Chondrocyte (in vitro differentiated cells): ENCODE data around the gene TRIM26. TPM values are rescaled to one million over a fixed set of nuclear protein-coding genes. Genes with fewer than 3 reads are reported as not detected.

ENCODE experiments used
- DNase-seq: peaks from one replicate; pipeline ENCODE4 v3.0.0; 2021; ENCODE audit warnings: mixed read lengths, low spot score
- H3K27ac Mint-ChIP-seq: one replicate; pipeline ENCODE4 v1.8.0; 2021; ENCODE audit warnings: mild to moderate bottlenecking, moderate library complexity, mixed read lengths; ENCODE audit not compliant: unreplicated experiment
- H3K27me3 Mint-ChIP-seq: 2 replicates; pipeline ENCODE4 v1.8.0; 2021; ENCODE audit warnings: low read depth, mixed read lengths
- H3K36me3 Mint-ChIP-seq: 2 replicates; pipeline ENCODE4 v1.8.0; 2021; ENCODE audit warnings: low read depth, mixed read lengths
- H3K4me1 Mint-ChIP-seq: 2 replicates; pipeline ENCODE4 v1.8.0; 2021; ENCODE audit warnings: low read depth, mild to moderate bottlenecking, mixed read lengths
- H3K4me3 Mint-ChIP-seq: one replicate; pipeline ENCODE4 v1.8.0; 2021; ENCODE audit warnings: mild to moderate bottlenecking, moderate library complexity, mixed read lengths; ENCODE audit not compliant: unreplicated experiment
- H3K9me3 Mint-ChIP-seq: 2 replicates; pipeline ENCODE4 v1.8.0; 2021; ENCODE audit warnings: low read depth, mixed read lengths
- total RNA-seq: library from RNA; stranded (reverse); gene quantifications from 3 replicates; pipeline ENCODE4 v1.2.1, GENCODE V29; 2021
- TF ChIP-seq, protein P1 (sequence below): fragments of 200-600 bp; sonication (generic); IDR thresholded peaks from 2 replicates; pipeline ENCODE4 v1.5.0; 2021; ENCODE audit warnings: antibody characterized with exemption, mild to moderate bottlenecking, moderate library complexity

TRIM26 gene
- total RNA-seq, 1 donor from 2014 or later = 37.6 TPM

DNA sequence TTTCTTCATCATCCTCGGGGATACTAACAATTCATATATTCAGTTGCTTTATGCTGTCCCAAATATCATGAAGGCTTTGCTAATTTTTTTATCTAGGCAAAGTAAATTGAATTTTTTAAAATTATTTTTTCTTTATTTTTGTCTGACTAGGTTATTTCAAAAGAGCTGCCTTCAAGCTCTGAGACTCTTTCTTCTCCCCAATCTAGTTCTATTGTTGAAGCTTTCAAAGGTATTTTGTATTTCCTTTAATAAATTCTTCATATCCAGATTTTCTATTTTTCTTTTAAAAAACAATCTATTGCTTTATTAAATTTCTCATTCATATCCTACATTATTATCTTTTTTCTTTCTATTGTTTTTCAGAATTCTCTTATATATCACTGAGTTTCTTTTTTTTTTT, 33.1 kb downstream of the TRIM26 start:
- Mint-ChIP-seq H3K36me3 (peaks cover 22% of the 10 kb centered on the region), H3K4me1 (no peaks in the 10 kb centered on the region), H3K9me3 (peaks cover 28% of the 10 kb centered on the region), H3K4me3 (no peak overlapping the region), H3K27ac (no peak overlapping the region), H3K27me3 (peaks cover 38% of the 10 kb centered on the region)
- TF ChIP-seq, protein P1, sequence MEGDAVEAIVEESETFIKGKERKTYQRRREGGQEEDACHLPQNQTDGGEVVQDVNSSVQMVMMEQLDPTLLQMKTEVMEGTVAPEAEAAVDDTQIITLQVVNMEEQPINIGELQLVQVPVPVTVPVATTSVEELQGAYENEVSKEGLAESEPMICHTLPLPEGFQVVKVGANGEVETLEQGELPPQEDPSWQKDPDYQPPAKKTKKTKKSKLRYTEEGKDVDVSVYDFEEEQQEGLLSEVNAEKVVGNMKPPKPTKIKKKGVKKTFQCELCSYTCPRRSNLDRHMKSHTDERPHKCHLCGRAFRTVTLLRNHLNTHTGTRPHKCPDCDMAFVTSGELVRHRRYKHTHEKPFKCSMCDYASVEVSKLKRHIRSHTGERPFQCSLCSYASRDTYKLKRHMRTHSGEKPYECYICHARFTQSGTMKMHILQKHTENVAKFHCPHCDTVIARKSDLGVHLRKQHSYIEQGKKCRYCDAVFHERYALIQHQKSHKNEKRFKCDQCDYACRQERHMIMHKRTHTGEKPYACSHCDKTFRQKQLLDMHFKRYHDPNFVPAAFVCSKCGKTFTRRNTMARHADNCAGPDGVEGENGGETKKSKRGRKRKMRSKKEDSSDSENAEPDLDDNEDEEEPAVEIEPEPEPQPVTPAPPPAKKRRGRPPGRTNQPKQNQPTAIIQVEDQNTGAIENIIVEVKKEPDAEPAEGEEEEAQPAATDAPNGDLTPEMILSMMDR = no peak
- no peak for DNase-seq

DNA sequence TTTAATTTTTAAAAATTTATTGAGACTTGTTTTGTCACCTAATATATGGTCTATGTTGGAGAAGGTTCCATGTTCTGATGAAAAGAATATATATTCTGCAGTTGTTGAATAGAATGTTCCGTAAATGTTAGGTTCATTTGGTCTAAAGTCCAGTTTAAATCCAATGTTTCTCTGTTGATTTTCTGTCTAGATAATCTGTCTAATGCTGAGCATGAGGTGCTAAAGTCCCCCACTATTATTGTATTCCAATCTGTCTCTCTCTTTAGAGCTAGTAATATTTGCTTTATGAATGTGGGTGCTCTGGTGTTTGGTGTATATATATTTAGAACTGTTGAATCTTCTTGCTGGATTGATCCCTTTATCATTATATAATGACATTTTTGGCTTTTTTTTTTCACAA, 34.4 kb downstream of the TRIM26 start:
- Mint-ChIP-seq H3K27me3 (peaks cover 43% of the 10 kb centered on the region), H3K27ac (no peak overlapping the region), H3K4me1 (no peaks in the 10 kb centered on the region), H3K9me3 (peaks cover 28% of the 10 kb centered on the region), H3K36me3 (peaks cover 18% of the 10 kb centered on the region), H3K4me3 (no peak overlapping the region)
- no peak for DNase-seq
- TF ChIP-seq, protein P1 = no peak

- H3K36me3 Mint-ChIP-seq = peaks cover 13% of the 10 kb centered on the region
- peaks cover 58% of the 10 kb centered on the region for H3K27me3 Mint-ChIP-seq
- DNase-seq = no peak
- no peak overlapping the region for H3K4me3 Mint-ChIP-seq
- peaks cover 22% of the 10 kb centered on the region for H3K9me3 Mint-ChIP-seq
- TF ChIP-seq, protein P1 = no peak
- H3K27ac Mint-ChIP-seq = no peak overlapping the region
- H3K4me1 Mint-ChIP-seq = peaks cover 3% of the 10 kb centered on the region
Measured at GRCh38 chr6:30175765-30176164, 37.4 kb downstream of the TRIM26 start.

DNA sequence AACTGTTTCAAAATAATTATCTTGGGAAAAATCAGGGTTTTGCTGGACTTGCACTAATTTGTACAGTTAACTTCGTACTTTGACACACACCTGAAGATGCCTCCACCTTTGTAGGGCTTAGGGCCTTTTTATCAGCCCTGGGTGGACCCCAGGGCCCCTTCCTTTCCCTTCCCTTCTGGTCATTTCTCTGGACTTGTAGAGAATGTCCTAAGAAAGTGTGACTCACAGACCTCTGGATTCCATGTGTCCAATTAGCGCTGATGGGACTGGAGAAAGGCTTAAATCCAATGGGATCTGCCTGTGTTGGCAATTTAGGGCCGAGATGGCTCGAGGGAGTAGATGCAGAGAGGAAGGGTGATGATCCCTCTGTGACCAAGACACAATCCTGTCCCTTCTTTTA, 40.5 kb downstream of the TRIM26 start:
- DNase-seq = no peak
- Mint-ChIP-seq H3K4me3 (no peak overlapping the region), H3K27me3 (peaks cover 64% of the 10 kb centered on the region), H3K36me3 (no peaks in the 10 kb centered on the region), H3K9me3 (peaks cover 3% of the 10 kb centered on the region), H3K27ac (no peak overlapping the region), H3K4me1 (peaks cover 7% of the 10 kb centered on the region)
- TF ChIP-seq, protein P1 = no peak

GRCh38 chr6:30171677-30172471, 41.3 kb downstream of the TRIM26 start:
- DNase-seq = no peak
- Mint-ChIP-seq H3K4me3 (no peak overlapping the region), H3K36me3 (no peaks in the 10 kb centered on the region), H3K27me3 (peaks cover 60% of the 10 kb centered on the region), H3K9me3 (no peaks in the 10 kb centered on the region), H3K27ac (no peak overlapping the region), H3K4me1 (peaks cover 7% of the 10 kb centered on the region)
- TF ChIP-seq, protein P1 = no peak
